DMS 273 (cell line): ENCODE data around the gene DDX19B.

Experiments used
- DNase-seq: peaks from one replicate; lab custom pipeline; 2025; ENCODE audit not compliant: unreplicated experiment; lab: John Stamatoyannopoulos, UW

The DDX19B gene

GRCh38 chr16:70348991-70349390, 50.0 kb downstream of the DDX19B start:
- no peak for DNase-seq

GRCh38 chr16:70349783-70350182, 50.8 kb downstream of the DDX19B start:
- DNase-seq, result no peak

- DNase-seq, result no peak
These were observed 60.6 kb downstream of the DDX19B start for GRCh38 chr16:70359552-70359951.

GRCh38 chr16:70364399-70364798, 65.4 kb downstream of the DDX19B start:
- DNase-seq, result no peak

GRCh38 chr16:70370145-70370544, 71.2 kb downstream of the DDX19B start:
- peak; percentile 49 for DNase-seq

- no peak for DNase-seq
These were observed 71.9 kb downstream of the DDX19B start for GRCh38 chr16:70370924-70371323.

GRCh38 chr16:70372921-70373728, 74.1 kb downstream of the DDX19B start:
- DNase-seq, result no peak

GRCh38 chr16:70374213-70374612, 75.2 kb downstream of the DDX19B start:
- DNase-seq, result no peak

GRCh38 chr16:70375636-70376611, 76.9 kb downstream of the DDX19B start:
- DNase-seq, result peak; percentile 88

GRCh38 chr16:70377782-70378181, 78.8 kb downstream of the DDX19B start:
- DNase-seq, result no peak

GRCh38 chr16:70378869-70379493, 80.0 kb downstream of the DDX19B start:
- DNase-seq, result no peak

GRCh38 chr16:70380248-70380918, 81.4 kb downstream of the DDX19B start:
- DNase-seq, result peak; percentile 68

- peak; percentile 97 for DNase-seq
These were observed 82.1 kb downstream of the DDX19B start for GRCh38 chr16:70380919-70381603.

GRCh38 chr16:70381604-70382342, 82.8 kb downstream of the DDX19B start:
- no peak for DNase-seq

- DNase-seq, result no peak
These were observed 84.5 kb downstream of the DDX19B start for GRCh38 chr16:70383421-70383960.
